NCI-H187 treated with DMSO at 0.1 percent for 48 hours (cell line): ENCODE measurements around the gene JAG2.

Experiments used
- DNase-seq: peaks from one replicate; lab custom pipeline; 2025; lab: John Stamatoyannopoulos, UW

The JAG2 gene

GRCh38 chr14:105168496-105168978 is at the start of gene JAG2:
Gene JAG2 (minus strand): TSS chr14:105168776. CDS start chr14:105168420, 356 bp downstream.
- DNase-seq, result no peak

- no peak for DNase-seq
Observed at GRCh38 chr14:105217774-105218173, 49.2 kb upstream of the JAG2 start.

GRCh38 chr14:105216490-105217247 is 48.1 kb upstream of the JAG2 start:
- no peak for DNase-seq

GRCh38 chr14:105215602-105216001 is 47.0 kb upstream of the JAG2 start:
- no peak for DNase-seq

DNA sequence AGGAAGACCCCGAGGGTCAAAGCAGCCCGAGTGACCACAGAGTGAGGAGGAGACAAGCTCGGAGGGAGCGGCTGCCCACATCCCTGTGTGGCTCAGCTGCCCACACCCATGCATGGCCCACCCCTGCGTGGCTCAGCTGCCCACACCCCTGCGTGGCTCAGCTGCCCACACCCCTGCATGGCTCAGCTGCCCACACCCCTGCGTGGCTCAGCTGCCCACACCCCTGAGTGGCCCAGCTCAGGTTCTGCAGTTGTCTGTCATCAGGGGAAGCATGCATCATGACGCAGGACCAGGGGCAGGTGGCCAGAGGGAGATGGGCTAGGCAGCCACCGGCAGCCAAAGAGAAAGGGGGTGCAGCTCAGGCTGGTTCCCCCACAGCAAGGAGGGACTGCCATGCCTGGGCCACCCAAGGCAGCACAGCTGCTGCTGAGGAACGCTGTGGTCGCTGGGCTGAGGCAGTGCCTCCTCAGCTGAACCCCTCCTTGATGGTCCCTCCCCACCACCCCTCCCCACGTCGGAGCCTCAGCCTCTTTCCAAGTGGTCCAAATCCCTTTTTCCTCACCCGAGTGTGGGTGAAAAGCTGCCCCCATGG is 45.8 kb upstream of the JAG2 start:
- DNase-seq, result no peak

DNA sequence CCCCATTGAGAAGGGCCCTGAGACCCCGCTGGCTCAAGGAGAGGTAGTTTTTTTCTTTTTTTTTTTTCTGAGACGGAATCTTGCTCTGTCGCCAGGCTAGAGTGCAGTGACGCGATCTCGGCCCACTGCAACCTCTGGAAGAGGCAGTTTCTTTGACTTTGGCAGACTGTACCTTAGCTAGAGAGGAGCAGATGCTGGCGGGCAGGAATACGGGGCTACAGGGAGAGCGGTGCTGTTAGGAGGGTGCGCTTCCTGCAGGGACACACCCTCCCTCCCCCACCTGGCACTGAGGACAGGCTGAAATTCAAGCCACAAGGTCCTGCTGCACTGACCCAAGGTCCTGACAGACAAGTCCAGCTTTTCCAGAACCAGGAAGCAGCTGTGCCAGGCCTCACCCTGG is 44.8 kb upstream of the JAG2 start:
- DNase-seq, result no peak

- DNase-seq, result no peak
Observed at GRCh38 chr14:105212541-105213300, 44.1 kb upstream of the JAG2 start.

DNA sequence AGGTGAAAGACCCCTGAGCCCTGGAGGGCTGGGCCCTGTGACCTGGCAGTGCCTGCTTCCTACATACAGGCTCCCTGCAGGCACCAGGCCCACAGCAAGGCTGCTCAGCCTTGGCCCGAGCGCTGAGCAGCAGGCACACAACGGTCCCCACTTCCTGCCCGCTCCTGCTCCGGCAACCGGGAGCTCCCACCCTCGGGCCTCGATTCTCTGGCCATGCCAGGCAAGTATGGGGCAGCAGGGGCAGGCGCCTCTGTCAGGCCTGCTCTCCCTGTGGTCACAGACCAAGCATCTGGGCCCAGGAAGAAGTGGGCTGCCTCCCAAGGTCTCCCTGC is 43.1 kb upstream of the JAG2 start:
- no peak for DNase-seq

DNA sequence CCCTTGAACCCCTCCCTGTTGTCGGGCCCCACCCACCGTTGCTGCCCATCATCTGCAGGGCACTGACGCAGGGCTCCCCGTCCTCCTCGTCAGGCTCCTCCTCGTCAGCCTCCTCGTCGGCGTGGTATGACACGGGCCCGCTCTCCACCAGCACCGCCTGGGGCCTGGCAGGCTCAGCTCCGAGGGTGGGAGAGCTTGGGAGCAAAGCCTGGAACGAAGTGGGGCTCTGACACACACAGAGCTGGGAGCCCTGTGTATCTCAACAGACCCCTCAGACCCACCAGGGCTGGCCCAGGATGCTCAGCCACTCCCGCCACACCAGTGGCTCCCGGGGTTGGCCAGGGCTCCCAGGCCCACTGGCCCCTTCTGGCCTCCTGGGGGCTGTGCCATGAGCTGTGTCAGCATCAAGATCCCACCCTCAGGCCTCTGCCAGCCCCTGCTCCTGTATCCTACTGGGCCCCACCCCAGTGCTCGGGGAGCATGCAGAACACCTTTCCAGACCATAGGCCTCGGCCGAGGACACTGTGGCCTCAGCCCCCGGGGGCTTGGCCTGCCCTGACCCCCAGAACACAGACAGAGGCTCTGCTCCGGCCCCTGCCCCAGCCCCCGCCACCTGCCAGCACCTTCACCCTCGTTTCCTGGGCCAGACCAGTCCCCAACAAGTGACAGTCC is 42.6 kb upstream of the JAG2 start:
- no peak for DNase-seq

DNA sequence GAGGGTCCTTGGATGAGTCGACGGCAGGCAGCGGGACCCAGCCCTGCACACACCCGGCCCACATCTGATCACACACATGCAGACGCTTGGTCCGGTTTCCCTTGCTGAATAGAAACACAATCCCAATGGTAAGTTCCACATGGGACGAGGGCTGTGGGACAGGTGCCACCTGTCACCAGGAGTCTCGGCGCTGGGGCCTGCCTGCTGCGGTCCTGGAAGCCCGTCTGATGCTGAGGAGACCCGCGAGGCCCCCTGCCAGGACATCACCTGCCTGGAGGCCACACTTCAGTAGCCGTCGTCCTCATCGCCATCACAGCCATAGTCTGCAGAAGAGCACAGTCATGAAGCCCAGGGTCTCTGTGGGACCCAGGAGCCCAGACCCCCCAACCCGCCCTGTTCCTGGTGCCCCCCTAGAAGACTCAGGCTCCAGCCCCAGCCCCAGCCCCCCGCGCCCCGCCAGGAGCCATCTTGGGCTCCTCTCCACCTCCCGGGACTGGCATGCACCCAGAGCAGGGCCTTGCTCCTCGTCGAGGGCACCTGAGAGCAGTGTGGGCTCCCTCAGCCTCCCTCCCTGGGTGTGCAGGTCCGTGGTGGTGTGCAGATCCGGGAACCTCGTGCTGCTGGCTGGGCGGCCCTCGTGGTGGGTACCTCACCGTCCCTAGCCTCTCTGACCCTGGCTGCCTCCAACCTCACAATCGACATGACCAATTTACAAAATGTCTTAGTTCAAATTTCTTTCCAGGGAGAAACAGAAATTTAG is 41.9 kb upstream of the JAG2 start:
- DNase-seq, result no peak

DNA sequence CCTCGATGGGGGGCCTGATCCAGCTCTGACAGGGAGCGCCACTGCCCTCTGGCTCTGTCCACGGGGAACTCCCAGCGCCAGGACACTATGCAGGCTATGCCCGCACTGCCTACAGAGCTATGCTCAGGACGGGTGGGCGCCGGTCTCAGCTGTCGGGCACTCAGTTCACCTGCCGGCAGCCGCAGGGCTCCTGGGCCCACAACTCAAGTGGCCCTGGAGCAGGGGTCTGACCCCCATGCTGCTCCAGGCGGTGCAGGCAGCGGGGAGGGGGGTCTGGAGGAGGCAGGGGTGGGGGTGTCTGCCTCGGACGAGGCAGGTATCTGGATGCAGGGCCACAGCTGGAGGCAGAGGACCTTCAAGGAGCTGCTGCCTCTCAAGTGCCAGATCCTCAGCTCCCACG is 41.1 kb upstream of the JAG2 start:
- DNase-seq, result no peak

DNA sequence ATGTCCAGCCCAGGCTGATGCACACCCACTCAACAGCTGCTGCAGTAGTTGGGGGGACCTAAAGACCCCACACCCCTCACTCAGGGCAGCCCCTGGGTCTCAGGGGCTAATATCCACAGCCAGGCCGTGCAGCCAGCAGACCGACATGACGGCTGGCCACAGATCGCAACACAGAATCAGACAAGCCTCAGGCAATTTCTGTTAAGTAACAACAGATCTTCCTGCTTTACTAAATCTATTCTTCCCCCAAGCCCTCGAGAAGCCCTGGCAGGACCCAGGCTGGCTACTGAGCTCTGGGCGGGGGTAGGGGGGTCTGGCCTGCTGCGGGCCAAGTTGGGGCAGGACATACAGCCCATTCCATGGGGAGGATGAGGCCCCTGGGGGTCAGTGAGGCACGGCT is 40.5 kb upstream of the JAG2 start:
- DNase-seq, result no peak

DNA sequence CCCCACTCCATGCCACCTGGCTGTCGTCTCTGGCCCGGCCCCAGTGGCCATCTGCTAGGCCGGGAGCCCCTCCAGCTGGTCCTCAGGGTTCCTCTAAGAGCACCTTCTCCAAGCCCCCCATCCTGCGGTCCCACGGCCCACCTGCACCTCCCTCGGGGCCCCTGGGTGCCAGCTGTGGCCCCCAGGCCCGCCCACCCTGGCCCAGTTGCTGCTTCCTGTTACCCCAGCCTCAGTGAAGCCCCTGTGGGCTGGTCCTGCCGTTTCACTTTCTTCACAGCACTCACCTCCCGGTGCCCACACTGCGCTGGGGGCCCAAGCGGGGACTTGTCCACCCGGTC is 40.1 kb upstream of the JAG2 start:
- DNase-seq, result no peak

GRCh38 chr14:105207996-105208737 is 39.6 kb upstream of the JAG2 start:
- DNase-seq, result no peak

DNA sequence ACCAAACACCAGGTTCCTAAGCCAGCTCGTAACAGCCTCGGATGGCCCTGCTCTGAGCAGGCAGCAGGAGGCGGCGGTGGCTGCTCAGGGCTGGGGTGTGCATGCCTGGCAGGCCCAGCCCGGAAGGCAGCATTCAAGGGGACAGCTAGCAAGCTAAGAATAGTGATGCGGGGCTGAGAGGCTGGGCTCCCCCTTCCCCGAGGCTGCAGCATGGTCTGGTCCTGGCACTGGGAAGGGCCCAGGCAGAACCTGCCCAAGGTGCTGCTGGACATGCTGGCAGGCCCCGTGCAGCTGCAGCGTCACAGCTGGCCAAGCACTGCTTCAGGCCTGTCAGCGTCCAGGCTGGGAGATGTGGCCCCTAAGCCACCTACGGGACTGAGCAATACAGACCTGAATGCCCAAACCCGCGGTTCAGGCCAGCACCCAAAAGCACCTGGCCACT is 38.9 kb upstream of the JAG2 start:
- DNase-seq, result no peak

DNA sequence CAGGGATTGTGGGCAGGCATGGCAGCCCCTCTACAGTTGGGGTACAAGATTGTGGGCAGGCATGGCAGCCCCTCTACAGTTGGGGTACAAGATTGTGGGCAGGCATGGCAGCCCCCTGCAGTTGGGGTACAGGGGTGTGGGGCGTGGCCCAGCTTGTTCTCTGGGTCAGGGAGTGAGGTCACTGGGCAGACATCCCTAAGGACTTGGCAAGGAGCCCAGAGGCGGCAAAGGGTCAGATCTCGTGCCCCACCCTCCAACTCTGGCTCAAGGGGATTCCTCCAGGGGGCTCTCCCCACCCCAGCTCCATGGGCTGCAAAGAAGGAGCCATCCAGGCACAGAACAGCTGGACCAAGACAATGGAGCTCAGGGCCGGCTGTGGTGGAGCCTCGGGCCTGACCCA is 38.3 kb upstream of the JAG2 start:
- no peak for DNase-seq

GRCh38 chr14:105205673-105206208 is 37.2 kb upstream of the JAG2 start:
- DNase-seq, result no peak

DNA sequence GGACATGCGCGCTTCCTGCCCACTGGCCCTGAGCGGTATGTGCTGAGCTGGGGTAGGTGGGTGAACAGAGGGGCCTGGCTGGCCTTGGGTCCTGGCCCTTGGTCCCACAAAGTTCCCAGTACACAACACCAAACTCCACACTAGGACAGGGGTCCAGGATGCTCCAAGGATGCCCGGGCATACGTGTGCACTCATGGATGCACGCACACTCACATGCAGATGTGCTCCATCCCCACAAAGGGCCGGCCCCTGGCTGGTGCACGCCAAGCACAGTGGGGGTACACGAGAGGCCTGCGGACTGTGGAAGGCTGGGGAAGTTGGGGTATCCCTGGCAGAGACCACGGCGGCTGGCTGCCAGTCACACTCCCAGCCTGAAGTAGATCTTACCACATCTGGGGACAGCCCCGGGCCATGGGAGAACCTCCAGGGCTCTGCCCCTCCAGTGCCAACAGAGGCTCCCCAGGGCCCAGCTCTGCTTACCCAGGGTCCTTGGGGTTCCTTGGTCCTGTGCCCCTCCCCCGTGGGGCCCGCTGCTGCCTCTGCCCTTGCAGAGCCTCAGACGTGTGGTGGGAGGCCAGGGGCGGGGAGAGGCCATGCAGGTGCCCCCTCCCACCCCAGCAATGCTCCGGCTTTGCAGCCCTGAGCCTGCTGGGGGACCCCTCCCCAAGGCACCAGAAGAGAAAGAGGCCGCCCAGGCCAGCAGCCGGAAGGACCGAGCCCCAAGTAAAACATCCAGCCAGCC is 36.5 kb upstream of the JAG2 start:
- DNase-seq, result no peak

- no peak for DNase-seq
Observed at GRCh38 chr14:105204206-105204930, 35.8 kb upstream of the JAG2 start.

GRCh38 chr14:105203701-105204100 is 35.1 kb upstream of the JAG2 start:
- DNase-seq, result no peak
